ENCODE results near the gene IGF1R.

IGF1R gene

DNA sequence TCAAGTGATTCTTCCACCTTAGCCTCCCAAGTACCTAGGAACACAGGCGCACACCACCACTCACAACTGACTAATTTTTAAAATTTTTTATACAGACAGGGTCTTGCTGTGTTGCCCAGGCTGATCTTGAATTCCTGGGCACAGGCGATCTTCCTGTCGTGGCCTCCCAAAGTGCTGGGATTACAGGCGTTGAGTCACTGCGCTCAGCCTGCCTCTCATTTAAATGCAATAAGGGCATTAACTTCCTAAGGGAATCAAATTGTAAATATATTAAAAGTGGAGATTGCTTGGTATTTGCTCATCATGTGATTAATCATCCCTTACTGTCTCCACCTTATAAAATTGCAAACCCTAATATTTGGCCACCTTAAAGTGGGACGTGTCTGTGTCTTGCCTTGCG, 294.1 kb downstream of the IGF1R start:
- TF ChIP-seq, protein P1, sequence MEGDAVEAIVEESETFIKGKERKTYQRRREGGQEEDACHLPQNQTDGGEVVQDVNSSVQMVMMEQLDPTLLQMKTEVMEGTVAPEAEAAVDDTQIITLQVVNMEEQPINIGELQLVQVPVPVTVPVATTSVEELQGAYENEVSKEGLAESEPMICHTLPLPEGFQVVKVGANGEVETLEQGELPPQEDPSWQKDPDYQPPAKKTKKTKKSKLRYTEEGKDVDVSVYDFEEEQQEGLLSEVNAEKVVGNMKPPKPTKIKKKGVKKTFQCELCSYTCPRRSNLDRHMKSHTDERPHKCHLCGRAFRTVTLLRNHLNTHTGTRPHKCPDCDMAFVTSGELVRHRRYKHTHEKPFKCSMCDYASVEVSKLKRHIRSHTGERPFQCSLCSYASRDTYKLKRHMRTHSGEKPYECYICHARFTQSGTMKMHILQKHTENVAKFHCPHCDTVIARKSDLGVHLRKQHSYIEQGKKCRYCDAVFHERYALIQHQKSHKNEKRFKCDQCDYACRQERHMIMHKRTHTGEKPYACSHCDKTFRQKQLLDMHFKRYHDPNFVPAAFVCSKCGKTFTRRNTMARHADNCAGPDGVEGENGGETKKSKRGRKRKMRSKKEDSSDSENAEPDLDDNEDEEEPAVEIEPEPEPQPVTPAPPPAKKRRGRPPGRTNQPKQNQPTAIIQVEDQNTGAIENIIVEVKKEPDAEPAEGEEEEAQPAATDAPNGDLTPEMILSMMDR (IDR thresholded peaks at IDR 0.05; ENCODE audit: insufficient read depth, low read depth, low read length, missing control alignments), result no peak
- H3K4me3 ChIP-seq (ENCODE audit: low read depth, low read length), result no peak overlapping the region

DNA sequence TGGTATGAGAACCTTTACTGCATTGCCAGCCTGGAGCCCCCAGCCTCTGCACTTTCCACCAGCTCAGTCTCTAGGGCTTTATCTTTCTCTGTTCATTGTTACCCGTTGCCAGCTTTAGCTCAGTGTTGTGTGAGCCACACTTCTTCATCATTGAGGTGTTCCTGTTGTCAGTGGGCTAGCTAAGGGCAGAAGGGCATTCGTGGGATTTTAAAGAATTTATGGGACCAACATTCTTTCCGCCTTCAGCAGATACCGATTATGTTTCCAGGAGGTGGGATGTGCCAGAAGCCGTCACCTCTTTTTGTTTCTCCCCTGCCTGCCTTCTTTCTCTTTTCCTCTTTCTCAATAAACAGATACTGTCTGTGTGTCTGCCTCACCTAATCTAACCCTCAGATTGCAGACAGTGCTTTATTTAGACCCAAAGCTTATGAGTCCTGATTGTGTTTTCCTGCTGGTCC, 294.7 kb downstream of the IGF1R start:
- TF ChIP-seq, protein P1 (IDR thresholded peaks at IDR 0.05; ENCODE audit: insufficient read depth, low read depth, low read length, missing control alignments), result no peak
- H3K4me3 ChIP-seq (ENCODE audit: low read depth, low read length), result no peak overlapping the region
- DNase-seq (ENCODE audit: low read depth), result no peak

More for the DNA sequence above, 294.1 kb downstream of the IGF1R start:
- no peak for DNase-seq (ENCODE audit: low read depth)

DNA sequence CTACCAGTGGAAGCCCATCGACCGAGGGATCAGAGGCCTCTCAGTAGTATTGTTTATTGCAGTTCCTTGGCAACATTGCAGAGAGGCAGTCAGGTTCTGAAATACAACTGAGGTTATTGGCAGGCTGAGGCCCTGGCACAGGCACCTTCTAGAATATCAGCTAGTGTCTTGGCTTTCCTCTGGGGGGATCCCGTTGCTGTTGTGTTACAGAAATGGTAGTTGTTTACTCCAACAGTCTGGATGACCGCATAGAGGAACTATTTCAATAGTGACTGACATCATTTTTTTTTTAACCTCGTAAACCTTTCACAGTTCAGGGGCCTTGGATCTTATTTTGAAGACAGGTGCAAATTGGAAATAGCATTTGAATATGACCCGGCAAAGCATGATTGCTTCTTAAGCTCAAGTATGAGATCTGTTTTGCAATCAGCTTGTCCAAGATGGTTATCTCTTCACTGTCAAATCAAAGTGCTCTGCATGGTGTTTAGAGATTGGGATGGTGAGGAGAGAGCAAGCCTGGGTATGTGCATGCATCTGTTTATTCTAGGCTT, 295.3 kb downstream of the IGF1R start:
- DNase-seq (ENCODE audit: low read depth), result no peak
- TF ChIP-seq, protein P1 (IDR thresholded peaks at IDR 0.05; ENCODE audit: insufficient read depth, low read depth, low read length, missing control alignments), result no peak

DNA sequence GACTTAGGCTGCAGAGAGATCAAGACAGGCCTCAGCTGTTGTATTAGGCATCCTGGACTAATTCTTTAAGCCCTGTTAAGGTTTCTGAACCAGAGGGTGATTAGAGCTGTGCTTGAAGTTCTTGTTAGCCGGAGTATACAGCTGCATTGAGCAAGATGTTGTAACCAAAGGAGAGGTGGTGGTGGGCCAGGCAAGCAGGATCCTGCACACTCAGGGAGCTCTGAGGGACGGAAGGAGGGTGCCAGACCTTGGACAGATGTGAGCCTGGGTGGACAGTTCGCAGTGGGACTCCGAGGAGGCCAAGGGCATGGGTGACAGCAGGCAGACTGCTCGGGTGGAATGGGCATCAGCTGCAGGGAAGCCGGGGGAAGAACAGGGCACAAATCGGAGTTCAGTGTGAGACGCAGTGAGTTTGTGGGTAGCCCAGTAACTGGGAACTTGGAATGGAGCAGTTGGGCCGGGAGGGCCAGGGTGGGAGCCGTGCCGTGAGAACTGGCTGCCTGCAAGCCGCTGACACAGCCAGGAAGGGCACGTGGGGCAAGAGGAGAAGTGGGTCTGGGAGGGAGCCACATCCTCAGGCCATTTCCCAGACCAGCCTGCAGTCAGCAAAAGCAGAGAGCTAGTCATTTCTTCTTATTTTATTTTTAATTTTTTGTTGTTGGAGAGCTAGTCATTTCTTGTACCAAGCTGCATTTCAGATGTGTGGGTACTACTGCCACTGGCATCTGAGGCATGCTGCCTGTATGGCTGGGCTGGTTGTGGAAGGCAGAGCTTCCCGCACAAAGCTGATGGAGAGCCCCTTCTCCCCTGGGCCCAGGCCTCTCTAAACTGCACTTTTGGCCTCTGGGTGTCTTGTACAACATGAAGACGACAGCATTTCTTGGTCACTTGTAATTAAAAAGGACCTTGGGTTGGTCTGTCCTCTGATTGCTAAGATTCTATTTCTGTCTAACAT, 298.2 kb downstream of the IGF1R start:
- no peak overlapping the region for H3K4me3 ChIP-seq (ENCODE audit: low read depth, low read length)
- no peak for DNase-seq (ENCODE audit: low read depth)
- TF ChIP-seq, protein P1 (IDR thresholded peaks at IDR 0.05; ENCODE audit: insufficient read depth, low read depth, low read length, missing control alignments), result no peak

More for the DNA sequence above, 295.3 kb downstream of the IGF1R start:
- H3K4me3 ChIP-seq (ENCODE audit: low read depth, low read length), result no peak overlapping the region

DNA sequence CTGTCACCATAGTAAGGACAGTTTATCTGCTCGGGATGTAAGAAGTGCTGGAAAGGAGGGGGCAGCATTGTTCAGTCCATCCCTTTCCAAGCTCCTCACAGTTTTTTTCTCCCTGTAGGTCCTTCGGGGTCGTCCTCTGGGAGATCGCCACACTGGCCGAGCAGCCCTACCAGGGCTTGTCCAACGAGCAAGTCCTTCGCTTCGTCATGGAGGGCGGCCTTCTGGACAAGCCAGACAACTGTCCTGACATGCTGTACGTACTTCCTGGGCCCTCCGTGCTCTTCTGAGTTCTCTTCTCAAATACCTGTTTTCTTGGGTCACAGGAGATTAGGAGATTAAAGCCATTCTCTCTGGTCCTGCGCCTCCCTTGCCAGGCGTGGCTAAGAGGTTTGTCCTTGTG, 300.1 kb downstream of the IGF1R start:
- H3K4me3 ChIP-seq (ENCODE audit: low read depth, low read length), result no peak overlapping the region
- TF ChIP-seq, protein P1 (IDR thresholded peaks at IDR 0.05; ENCODE audit: insufficient read depth, low read depth, low read length, missing control alignments), result no peak
- no peak for DNase-seq (ENCODE audit: low read depth)

DNA sequence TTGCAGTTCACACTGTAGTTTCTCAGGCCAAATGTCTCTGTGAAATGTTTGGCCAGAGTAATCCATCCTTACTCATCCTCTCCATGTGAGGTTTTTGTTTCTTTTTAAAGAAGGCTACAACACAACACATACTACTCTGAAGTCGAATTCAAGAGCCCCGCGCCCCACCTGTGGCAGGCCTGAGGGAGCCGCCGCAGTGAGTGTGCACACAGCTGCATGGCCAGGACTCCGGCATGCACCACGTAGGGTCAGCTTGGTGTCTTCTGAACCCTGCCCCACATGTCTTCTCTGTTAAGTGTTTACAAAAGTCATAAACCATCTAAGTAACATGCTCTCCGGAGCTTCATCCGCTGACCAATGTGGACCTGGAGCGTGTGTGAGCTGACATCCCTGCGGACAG, 300.6 kb downstream of the IGF1R start:
- H3K4me3 ChIP-seq (ENCODE audit: low read depth, low read length), result no peak overlapping the region
- TF ChIP-seq, protein P1 (IDR thresholded peaks at IDR 0.05; ENCODE audit: insufficient read depth, low read depth, low read length, missing control alignments), result no peak
- DNase-seq (ENCODE audit: low read depth), result no peak

Measured in GM12865 (cell line).